Kidney tubule cell (primary cell): ENCODE results near the gene RSL24D1.
"Not testable (repeated sequence)": the region's sequence is repeated elsewhere in the genome, so short reads cannot be mapped to it uniquely, and the experiment has no call there.

Experiments
- DNase-seq: peaks from one replicate; pipeline ENCODE4 v3.0.0-alpha.2; 2018; ENCODE audit warnings: low spot score

The RSL24D1 gene

GRCh38 chr15:55218056-55218455 lies 21.3 kb upstream of the RSL24D1 start:
- no peak for DNase-seq

- no peak for DNase-seq
Measured at GRCh38 chr15:55204464-55204863, 7.7 kb upstream of the RSL24D1 start.

- no peak for DNase-seq
Measured at GRCh38 chr15:55202206-55202605, 5.5 kb upstream of the RSL24D1 start.

GRCh38 chr15:55198706-55199105 lies 2.0 kb upstream of the RSL24D1 start:
- no peak for DNase-seq

- DNase-seq: no peak
Measured at GRCh38 chr15:55197719-55198118, 978 bp upstream of the RSL24D1 start.

GRCh38 chr15:55197362-55197705 lies 593 bp upstream of the RSL24D1 start:
- peak; percentile 9 for DNase-seq

- DNase-seq: no peak
Measured at GRCh38 chr15:55195996-55196395, 745 bp downstream of the RSL24D1 start.

GRCh38 chr15:55194256-55194655 lies 2.5 kb downstream of the RSL24D1 start:
- no peak for DNase-seq

GRCh38 chr15:55186331-55186730 lies 10.4 kb downstream of the RSL24D1 start:
- DNase-seq: no peak

- DNase-seq: no peak
Measured at GRCh38 chr15:55183679-55184078, 13.1 kb downstream of the RSL24D1 start.

GRCh38 chr15:55179141-55179540 lies 17.6 kb downstream of the RSL24D1 start:
- DNase-seq: no peak

GRCh38 chr15:55170361-55170760 lies 26.4 kb downstream of the RSL24D1 start:
- DNase-seq: peak; percentile 33

- DNase-seq: peak; percentile 79
Measured at GRCh38 chr15:55168350-55168974, 28.3 kb downstream of the RSL24D1 start.

GRCh38 chr15:55164284-55164683 lies 32.5 kb downstream of the RSL24D1 start:
- DNase-seq: peak; percentile 5

- DNase-seq: no peak
Measured at GRCh38 chr15:55151631-55152030, 45.1 kb downstream of the RSL24D1 start.

- DNase-seq: not testable (repeated sequence)
Measured at GRCh38 chr15:55143132-55143531, 53.6 kb downstream of the RSL24D1 start.

- DNase-seq: no peak
Measured at GRCh38 chr15:55133972-55134371, 62.8 kb downstream of the RSL24D1 start.

GRCh38 chr15:55132672-55133071 lies 64.1 kb downstream of the RSL24D1 start:
- no peak for DNase-seq
